ENCODE results near the gene PCP2. TPM values are rescaled to one million over a fixed set of nuclear protein-coding genes. Genes with fewer than 3 reads are reported as not detected.
A peak's percentile ranks its signal among the peaks of the same experiment; 100 is the strongest.

The PCP2 gene
- total RNA-seq, 1 donor from 2014 or later = 0.30 TPM

- no peak for DNase-seq (ENCODE audit: low read depth)
Observed at GRCh38 chr19:7638802-7639465, 5.4 kb upstream of the PCP2 start.

- DNase-seq (ENCODE audit: low read depth) = no peak
Observed at GRCh38 chr19:7637374-7638256, 4.1 kb upstream of the PCP2 start.

GRCh38 chr19:7636691-7637373, 3.3 kb upstream of the PCP2 start, which contains the start of gene STXBP2:
STXBP2 (plus strand) TSS chr19:7637110; CDS start chr19:7637150, 40 bp downstream.
- DNase-seq (ENCODE audit: low read depth) = peak; percentile 19

DNA sequence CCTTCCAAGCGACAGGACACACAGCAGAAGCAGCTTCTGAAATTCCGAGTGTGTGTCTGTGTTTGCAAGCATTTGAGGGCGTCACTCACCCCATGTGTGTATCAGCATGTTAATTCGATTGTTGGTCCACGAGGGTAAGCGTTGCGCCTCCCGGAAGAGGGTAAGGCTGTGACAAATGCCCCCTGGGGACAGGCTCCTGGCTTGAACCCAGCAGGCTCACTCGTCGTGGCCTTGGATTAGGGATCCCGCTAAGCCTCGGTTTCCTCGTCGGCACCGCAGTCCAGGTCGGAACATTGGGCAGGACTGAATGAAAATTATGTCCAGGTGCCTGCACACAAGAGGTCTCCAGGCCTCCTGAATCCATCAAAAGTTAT, 2.8 kb upstream of the PCP2 start:
- DNase-seq (ENCODE audit: low read depth) = no peak

- no peak for DNase-seq (ENCODE audit: low read depth)
Observed at GRCh38 chr19:7635670-7636069, 2.2 kb upstream of the PCP2 start.

- no peak for DNase-seq (ENCODE audit: low read depth)
Observed at GRCh38 chr19:7632340-7633203, 947 bp downstream of the PCP2 start.

- DNase-seq (ENCODE audit: low read depth) = no peak
Observed at GRCh38 chr19:7631577-7631976, 1.9 kb downstream of the PCP2 start.

GRCh38 chr19:7629347-7630054, 4.0 kb downstream of the PCP2 start, which contains the start of the genes PET100 and XAB2:
PET100 (plus strand) TSS chr19:7629793; CDS start chr19:7629834, 41 bp downstream.
XAB2 (minus strand) TSS chr19:7629545; CDS start chr19:7629527, 18 bp downstream.
- peak; percentile 98 for DNase-seq (ENCODE audit: low read depth)

DNA sequence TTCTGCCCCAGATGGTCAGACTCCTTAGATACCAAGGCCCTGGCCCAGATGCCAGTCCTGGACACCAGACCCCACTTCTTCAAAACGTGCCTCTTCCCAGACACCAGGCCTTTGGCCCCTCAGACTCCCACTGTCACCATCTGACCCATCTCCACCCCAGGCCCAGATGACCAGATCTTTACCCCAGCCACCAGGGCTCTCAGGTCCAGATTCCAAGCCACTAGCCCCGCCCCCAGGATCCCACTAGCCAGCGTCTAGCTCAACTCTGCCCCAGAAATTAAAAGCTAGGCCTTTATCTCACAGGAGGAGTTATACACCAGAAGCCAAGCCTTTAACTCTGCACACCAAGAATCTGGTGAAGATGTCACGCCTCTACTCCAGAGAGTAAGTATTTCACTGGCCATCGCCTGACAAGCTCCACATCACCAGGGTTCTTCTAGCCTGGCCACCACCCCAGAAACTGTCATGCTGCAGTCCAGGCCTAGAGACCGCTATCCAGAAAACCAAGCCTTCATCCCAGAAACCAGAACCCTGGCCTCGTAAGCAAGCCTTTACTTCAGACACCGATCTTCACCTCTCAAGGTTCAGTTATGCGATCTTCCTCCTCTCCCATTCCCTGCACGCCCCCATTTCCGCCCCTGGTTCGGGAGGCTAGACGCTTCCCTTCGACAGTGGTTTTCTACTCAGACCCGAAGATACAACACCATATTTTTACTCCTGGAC, 4.8 kb downstream of the PCP2 start:
- no peak for DNase-seq (ENCODE audit: low read depth)

- DNase-seq (ENCODE audit: low read depth) = no peak
Observed at GRCh38 chr19:7627166-7627565, 6.4 kb downstream of the PCP2 start.

DNA sequence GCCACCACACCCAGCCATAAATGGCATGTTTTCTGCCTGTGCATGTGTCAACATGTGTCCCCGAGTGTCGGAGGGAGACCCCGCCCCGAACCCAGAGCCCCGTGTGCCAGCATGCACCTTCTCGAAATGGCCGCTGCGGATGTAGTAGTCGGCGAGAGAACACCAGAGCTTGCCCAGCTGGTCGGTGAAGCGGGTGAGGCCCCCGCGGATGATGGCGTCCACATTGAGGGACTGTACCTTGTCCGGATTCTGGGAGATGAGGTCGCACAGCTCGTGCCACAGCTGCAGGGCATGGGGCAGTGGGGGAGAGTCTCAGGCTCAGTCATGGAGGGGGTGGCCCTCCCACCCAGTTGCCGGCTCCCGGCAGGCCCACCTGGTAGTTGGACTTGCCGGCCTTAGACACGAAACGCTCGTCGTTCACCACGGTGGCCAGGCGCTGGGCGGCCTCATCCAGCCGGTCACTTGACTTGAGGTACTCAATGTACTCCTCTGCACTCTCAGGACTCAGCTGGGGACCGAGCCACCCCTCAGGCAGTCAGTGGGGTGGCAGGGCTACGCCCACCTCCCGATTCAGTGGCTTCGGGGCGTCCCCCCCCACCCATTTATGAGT, 7.7 kb downstream of the PCP2 start:
- DNase-seq (ENCODE audit: low read depth) = no peak

DNA sequence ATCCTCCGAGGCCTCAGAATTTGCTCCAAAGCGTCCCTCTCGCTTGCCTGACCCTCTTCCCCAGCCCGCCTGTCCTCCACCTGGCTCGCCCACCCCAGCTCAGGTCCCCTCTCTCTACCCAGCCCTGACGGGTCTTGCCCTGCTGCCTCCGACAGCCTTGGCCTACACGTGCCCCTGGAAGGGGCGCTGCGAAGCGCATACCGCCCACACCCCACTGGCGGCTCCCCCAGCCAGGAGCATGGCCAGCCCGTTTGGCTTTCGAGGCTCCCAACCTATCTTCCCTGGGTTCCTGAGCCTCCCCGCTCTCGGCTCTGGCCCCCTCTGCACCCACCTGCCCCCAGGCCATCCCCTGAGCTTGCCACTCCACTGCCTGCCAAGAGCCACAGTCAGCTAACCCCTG, 8.7 kb downstream of the PCP2 start:
- no peak for DNase-seq (ENCODE audit: low read depth)

DNA sequence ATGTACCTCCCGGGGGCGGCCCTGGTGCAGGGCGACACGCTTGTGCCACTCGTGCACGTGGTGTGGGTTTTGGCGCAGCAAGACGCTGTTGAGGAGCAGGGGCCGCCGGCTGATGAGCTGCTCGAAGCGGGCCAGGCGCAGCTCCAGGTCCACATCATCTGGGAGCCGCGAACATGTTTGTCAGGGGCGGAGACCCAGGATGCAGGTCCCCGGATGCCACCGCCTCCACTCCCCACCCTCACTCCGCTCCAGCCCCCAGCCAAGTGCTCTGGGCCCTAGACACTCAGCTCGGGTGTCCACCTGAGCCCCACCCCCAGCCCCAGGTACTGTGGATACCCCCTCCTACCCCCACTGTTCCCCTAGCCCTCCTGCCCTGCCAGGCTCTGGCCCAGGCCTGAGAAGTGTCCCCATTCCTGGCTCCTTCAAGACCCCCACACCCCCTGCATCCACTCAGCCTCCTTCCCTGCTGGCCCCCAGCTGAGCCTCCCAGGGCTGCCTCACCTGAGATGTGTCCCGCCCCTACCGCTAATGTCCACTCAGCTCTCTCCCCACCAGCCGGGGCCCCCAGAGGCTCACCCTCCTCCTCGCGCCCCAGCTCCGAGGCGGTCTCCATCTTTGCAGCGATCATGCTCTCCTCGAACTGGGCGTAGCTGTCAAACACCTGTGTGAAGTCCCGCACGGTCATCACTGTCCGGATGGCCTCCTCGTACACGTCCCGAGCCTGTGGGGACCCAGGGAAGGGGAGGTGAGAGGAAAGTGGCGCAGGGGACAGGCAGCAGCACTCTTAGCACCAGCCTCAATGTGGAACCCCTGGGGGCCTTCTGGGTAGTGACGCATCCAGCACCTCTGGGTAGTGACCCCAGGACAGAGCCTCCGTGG, 9.6 kb downstream of the PCP2 start:
- no peak for DNase-seq (ENCODE audit: low read depth)

GRCh38 chr19:7622933-7623685, 10.4 kb downstream of the PCP2 start:
- no peak for DNase-seq (ENCODE audit: low read depth)

DNA sequence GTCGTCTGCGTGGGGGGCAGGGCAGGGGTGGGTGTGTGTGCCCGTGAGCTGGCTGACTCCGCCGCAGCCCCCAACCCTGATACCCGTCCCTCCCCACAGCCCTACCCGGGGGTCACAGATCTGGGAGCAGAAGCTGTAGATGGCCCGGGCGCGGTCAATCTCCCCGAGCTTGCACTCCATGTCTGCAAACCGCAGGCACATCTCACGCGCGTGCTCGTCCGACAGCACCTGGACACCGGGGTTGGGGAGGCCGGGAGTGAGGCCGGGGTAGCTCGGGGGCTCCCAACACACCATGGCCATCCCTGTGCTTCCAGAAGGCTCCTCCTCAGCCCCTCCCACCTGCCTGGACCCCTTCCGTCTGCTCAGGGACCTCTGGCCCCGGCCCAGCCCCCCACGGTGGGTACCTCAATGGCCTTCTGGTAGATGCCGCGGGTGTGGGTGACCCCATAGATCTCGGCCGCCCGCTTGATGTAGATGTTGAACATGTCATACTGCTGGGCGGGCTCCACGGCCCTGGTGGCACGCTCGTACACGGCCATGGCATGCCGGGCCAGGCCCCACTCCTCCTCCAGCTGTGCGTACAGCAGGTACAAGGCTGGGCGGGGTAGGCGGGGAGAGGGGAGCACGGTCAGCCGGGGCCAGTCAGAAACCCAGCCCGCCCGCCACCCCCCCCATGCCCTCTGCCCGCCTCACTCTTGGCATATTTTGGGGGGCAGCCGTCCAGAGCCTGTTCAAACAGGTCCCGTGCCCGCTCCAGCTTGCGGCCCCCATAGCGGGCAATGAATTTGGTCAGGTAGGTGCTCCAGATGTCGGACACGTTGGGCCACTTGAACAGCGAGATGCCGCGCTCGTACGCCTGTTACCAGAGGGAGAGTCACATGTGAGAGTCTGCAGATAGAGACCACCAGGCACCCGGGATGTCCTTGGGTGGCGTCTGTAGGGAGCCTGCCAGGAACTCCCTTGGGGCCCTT, 12.8 kb downstream of the PCP2 start:
- no peak for DNase-seq (ENCODE audit: low read depth)

DNA sequence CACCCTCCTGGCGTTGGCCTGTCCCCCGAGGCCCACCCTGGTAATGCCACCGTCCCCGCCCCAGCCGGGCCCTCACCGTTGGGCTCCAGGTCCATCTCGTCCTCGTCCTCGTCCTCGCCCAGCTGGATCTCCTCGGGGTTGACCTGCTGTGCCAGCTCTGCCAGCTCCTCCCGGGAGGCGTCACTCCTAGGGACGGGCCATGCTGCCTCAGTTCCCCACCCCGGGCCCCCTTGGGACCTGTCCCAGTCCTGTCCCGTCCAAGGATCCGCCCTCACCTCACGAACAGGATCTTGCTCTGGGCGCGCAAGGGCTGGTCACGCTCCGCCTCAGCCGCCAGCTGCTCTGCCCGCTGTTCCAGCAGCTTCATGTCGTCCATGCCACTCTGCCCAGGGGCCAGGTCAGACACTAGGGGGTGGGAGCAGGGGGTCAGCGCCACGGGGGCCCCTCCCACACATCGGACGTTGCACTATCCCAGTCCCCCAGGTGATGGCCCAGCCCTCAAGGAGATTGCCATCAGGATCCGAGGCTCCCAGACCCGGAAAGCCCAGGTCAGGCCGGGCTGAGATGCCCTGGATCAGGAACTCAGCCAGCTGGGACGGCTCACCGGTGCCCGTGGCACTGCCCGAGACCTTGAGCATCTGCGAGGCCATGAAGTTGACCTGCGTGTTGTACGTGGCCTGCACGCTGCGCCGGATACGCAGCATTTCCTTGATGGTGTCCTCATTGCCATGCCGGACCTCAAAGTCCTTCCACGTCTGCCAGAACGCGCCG, 13.7 kb downstream of the PCP2 start:
- DNase-seq (ENCODE audit: low read depth) = no peak

Data from renal cortical epithelial cell (primary cell).